ENCODE results near the gene MYOZ3.

Gene MYOZ3, protein sequence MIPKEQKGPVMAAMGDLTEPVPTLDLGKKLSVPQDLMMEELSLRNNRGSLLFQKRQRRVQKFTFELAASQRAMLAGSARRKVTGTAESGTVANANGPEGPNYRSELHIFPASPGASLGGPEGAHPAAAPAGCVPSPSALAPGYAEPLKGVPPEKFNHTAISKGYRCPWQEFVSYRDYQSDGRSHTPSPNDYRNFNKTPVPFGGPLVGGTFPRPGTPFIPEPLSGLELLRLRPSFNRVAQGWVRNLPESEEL

DNA sequence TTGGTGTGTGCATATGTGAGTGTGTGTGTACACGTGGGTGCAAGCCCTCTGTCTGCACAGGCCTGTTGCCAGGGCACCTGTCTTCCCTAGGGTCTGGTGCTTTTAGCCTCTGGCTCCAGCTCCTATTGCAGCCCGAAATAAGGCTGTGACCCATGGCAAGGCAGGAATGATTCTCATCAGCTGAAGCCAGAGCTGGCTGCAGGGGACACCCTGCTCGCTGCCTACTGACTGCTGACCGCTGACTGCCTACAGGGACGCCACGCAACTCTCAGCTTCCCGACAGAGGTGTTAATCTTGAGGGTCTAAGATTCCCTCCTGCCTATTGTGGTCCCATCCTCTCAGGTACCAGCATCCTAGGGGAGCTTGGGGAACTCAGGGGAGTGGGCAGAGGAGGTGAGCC is at the start of gene MYOZ3:
MYOZ3 (plus strand) TSS at position 166 of the 400 bp plus-strand sequence. CDS start 1,691 bp downstream, outside the sequence.
- DNase-seq (ENCODE audit: low spot score) = no peak

DNA sequence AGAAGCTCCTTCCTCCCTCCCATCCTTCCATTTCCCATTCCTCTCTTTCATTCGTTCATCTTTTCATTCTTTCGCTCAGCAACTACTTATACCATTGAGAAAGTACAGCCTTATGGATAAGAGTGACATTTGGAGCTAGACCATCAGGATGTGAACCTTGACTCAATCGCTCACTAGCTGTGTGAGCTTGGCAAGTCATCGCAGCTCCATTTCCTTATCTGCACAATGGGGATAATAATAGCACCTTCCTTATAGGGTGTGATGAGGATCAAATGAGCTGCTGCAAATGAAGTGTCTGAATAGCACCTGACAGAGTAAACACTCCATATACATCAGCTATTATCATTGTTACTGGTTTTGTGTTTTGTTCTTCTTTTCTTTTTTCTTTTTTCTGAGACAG is 48.6 kb upstream of the MYOZ3 start:
- no peak for DNase-seq (ENCODE audit: low spot score)

DNA sequence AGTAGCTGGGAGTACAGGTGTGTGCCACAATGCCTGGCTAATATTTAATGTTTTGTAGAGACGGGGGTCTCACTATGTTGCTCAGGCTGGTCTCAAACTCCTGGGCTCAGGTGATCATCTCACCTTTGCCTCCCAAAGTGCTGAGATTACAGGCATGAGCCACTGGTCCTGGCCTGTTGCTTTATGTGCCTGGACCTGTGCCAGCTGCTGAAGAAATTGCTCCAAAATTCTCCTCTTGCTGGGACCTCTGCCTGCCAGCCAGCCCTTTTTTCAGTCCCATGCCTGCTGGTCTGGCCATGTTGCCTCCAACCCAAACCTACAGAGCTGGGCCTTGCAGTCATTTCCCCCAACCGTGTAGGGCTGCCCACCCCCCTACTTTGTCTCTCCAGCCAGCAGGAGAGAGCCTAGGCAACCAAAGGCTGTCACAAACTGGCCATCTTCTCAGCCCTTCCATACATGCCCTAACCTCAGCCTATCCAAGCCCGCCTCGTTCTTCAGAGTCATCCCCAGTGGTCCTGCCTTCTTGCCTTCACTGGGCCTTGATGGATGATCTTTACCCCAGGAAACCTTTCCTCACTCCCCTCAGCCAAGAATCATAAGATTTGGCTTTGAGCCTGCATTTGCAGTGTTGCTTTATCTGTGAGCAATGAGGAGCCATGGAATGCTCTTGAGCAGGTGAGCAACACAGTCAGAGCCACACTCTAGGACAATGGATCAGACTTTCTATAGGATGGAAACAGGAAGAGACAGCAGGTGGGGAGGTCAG is 48.0 kb upstream of the MYOZ3 start:
- no peak for DNase-seq (ENCODE audit: low spot score)

DNA sequence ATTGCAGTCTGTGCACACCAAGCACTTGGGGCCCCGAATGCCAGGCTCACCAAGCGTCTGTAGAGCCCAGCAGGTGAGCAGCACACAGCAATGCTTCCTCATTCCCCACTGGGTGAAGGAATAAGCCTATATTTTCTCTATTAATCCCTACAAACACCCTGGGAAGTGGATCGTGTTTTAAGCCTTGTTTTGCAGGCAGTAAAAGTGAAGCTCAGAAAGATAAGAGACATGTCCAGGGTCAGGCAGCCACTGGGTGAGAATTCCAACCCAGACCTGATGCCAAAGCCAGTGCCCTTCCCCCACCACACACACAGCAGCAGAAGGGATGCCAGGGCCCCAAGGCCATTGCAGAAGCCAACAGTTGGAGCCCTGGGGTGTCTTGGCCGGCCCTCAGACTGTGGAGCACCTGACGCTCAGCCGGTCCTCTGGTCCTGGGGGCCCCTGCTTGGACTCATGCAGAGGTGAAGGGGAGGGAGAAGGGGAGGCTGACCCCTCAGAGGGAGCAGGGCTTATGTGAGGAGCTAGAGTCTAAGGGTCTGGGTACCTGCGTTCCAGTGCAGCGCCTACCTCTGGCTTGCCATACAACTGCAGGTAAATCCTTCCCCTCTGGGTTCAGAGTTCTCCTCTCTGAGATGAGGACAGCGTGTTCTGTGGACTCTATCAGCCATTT is 46.9 kb upstream of the MYOZ3 start:
- no peak for DNase-seq (ENCODE audit: low spot score)

DNA sequence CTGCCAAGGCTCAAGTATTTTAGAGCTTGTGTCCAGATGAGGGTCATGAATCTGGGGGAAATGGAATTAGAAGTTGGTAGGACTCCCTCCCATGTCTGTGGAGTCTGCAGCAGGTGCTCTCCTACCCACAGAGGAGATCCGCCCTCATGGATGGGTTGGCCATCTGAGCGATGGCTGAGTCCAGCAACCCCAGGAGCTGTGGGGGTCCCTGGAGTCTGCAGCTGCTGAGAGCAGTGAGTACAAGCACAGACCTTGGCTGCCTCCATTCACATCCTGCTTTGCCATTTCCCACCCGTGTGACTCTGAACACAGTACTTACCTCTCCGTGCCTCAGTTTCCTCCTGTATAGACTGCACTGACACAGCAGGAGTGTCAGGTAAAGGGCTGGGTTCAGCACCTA is 46.4 kb upstream of the MYOZ3 start:
- DNase-seq (ENCODE audit: low spot score) = no peak

DNA sequence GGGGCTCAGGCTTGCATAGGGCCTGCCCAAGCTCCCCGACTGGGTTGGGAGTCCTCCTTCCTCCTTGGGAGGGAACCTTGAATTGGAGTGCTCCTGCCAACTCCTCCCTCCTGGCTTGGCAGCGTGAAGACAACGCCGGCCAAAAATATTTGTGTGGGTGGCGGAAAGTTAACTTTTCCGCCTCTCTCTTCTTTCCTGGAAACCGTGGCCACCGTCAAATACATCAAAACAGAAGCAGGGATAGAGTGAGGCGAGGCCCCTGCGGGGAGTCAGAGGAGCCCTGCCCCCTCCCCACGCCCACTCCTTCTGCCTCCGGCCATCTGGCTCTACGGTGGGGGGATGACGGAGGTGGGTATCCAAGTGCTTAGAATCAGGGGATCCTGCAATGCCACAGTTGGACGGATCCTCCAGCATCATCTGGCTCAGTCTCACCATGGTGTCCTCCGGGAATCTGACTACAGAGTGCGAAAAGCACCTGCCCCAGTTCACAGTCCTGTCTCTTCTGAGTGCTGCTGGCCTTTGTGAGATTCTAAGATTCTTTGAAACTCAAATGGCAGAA is 45.8 kb upstream of the MYOZ3 start:
- no peak for DNase-seq (ENCODE audit: low spot score)

DNA sequence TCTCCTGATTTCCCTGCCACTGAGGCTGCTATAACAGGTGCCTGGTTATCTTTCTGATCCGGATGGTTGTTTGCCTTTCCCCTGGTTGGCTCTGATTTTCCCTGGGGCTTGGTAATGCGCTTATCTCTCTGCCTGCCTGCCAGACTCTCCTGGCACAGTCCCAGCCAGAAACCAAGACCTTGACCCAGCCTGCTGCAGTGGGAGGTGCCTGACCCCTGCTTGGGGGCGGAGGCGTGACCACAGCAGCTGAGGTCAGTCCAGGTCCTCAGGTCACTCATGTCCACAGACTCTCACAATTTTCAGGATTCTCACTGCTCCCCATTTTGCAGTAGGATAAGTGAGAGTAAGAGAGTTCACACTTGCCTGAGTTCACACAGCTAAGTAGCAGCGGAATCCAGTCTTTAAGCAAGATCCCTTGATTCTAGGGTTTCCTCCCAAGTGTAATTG is 45.0 kb upstream of the MYOZ3 start:
- DNase-seq (ENCODE audit: low spot score) = no peak

DNA sequence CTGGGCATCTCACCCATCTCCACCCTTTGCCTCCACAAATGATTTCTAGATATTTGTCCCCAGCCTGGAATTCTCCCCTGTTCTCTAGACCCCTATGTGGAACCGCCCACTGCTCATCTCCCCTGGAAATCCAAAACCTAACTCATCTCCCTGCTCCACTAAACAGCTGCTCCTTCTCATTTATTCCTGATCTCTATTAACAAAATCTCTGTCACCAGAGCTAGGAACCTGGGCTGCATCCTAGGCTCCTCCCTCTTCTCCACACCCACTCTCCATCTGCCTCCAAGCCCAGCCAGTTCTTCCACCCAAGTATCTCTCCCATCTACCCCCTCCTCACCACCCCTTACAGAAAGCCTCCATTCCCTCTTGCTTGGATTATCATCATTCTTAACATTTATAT is 44.5 kb upstream of the MYOZ3 start:
- DNase-seq (ENCODE audit: low spot score) = no peak

DNA sequence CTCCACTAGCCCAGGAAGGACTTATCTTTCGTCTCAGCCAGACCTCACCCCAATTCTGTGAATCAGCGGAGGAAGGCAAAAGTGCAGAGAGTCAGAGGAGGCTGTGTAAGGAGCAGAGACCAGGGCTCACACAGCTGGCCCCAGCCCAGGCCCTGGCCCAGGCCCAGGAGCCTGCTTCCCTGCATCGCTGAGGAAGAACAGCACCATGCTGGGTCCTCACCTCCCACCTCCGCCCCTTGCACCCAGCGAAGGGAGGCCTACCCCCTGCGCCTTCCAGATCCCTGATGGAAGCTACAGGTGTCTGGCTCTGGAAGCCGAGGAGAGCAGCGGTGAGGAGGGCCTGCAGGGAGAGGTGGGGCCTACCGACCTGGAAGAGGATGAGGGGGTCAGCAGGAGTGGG is 42.9 kb upstream of the MYOZ3 start:
- DNase-seq (ENCODE audit: low spot score) = no peak

DNA sequence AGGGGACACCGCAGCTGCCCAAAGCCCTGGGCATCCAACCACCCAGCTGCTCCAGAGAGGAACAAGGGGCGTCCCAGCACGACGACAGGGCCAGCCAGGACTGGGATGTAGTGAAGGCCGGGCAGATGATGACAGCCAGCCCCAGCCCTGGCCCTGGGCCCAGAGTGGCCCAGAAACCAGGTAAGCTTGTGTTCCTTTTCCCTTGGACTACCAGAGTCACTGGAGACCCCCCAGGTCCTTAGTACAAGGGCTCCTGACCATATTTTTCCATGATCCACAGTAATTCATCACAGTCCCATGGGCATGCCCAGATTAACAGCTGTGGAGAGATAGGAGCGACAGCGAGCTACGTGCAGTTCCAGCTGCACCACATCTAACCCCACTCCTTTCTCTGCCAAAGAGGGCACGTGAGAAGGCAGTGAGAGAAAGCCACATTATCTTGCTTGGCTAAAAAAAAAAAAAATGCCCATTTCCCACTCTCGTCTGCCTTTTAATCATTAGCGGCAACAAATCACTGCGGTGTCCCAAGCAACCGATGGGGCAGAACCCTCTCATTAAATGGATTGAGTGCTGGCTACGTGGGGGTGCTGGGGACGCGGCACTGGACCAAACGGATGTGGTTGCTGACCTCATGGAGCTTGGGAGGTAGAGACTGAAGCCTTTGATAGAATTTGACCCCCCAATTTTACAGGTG is 42.3 kb upstream of the MYOZ3 start:
- no peak for DNase-seq (ENCODE audit: low spot score)

DNA sequence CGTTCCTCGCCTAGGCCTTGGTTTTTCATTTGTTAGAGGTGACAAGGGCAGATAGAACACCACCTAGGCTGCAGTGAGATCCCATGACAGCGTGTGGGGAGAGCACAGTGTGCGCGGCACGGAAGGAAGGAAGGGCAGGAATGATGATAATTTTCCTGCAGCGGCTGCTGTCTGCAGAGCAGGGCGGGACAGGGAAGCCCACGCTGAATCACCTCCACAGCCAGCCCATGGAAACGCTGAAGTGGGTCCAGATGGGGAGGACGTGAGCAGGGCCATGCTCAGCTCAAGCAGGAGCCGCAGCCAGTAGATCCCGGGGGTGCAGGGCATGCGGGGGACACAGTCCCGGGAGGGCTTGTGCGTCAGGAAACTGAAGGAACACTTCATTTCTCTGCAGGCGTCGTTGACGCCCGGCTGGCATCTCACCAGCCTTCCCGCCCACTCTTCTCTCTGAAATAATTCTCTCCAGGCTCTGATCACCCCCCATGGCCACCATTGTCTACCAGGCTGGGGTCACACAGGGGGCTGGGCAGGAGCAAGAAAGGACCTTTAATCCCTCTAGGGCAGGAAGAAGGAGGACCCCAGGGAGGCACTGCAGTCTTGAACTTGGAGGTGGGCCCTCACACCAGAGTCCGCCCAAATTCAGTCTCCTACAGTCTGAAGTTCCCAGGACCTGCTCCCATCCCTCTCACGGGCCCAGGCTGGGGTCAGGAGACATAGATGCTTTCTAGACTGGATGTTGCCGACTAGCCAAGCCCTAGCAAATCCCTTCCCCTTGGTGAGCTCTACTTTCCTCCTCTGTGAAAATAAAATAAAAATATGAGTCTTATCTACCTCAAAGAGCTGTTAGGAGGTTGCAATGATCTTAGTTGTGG is 41.5 kb upstream of the MYOZ3 start:
- DNase-seq (ENCODE audit: low spot score) = no peak

DNA sequence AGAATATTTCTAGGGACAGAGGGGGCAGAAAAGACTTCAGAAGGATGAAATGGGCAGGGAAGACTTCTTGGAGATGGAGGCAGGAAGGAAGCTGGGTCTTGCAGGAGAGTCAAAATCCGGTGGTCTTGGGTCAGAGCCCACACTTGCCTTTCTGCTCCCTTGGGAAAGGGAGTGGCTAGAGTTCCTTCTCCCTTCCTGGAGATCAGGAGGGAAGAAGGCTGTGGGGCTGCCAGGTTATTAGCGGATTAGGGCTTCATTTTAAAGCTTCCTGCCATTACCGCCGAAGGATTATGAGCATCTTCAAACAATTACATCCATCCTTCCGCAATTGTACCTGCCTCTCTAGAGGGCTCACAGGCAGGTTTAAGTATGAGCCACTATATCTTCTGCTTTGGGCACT is 39.8 kb upstream of the MYOZ3 start:
- DNase-seq (ENCODE audit: low spot score) = no peak

DNA sequence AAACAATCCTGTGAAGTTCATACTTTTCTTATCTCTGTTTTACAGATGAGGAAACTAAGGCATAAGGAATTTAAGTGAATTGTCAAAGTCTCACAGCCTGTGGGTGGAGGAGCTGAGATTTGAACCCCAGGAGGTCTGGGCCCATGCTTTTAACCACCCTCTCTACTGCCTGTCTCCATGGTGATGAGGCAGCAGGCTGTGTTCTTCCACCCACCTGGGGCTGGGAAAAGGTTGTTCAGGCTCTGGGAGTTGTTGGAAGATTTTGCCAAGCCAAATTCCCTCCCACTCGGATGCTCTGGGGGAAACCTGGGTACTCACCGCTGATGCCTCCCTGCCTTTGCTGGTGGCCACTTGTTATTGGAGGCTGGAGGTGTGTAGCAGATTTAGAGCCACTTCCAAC is 38.9 kb upstream of the MYOZ3 start:
- no peak for DNase-seq (ENCODE audit: low spot score)

DNA sequence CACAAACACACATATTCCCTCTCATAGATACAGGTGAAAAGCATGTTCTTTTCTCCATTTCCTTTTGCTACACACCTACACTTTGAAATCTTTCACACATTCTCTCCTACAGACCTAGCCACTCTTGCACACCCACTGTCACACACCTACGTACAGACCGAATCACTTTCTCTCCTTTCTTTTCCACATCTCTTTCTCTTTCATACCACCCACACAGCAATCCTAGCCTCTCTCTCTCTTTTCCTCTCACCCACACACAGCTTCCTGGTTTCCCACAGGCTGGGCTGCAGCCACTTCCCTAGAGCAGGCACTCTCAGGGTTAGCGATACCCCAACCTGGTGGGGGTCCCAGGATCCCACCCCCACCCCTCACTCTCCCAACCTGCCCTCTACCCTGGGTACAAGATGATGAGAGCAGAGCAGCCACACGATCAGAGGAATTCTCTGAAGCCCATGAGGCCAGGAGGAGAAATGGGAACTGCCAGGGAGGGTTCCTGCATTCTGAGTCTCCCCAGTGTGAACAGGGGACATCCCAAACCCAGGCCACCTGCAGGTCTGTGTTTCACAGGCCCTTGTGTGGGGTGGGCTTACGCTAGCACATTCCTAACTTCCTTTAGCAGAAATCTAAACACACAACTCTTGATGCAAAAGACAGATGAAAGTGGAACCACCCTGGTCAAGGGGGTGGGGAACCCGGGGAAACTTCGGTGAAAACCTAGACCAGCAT is 37.7 kb upstream of the MYOZ3 start:
- DNase-seq (ENCODE audit: low spot score) = no peak

DNA sequence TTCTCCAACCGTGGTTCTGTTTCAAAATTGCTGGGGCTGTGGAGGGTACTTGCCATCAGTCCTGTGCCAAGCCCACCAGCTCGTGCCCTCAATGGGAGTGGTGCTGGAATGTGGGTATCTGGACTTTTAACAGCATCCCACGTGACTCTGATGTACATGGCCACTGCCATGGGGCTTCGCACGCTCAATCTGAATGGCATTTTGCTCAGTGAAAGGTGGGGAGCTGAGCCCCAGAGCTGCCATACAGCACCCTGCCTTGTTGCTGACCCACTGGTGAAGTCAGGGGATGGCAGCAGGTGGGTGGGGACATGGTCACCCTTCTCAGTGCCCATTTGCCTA is 37.2 kb upstream of the MYOZ3 start:
- DNase-seq (ENCODE audit: low spot score) = no peak

DNA sequence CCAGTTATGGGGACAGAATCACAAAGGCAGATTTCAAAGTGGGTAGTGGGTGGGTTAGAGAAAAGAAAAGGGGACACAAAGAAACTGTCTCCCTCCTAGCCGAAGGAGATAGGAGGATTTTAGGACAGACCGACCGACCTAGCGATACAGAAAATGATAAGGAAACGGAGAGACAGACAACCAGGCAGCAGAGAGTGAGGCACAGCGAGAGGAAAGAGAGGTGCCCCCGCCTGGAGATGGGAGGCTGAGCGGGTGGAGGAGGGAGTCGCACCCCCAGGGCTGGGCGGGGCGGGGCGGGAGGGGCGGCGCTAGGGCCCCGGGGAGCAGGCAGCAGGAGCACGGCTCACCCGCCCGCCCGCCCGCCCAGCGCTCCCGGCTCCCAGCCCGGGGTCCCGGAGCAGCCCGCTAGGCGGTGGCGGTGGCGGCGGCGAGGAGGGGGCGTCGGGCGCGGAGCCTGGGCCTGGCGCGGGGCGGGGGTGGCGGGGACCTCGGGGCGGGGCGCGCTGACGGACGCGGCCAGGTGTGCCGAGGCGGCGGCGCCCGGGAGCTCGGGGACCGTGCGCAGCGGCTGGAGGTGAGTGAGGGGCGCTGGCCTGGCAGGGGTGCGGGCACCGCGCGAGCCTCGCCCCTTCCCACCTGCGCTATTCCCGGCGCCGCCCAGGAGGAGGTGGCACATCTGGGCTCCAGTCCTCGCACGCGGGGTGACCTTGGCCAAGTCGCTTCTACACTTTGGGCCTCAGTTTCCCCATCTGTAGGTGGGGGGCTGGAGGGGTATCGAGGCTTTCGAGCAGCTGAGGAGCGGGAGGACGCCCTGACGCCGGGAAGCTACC is 36.5 kb upstream of the MYOZ3 start:
- peak; percentile 72 for DNase-seq (ENCODE audit: low spot score)

DNA sequence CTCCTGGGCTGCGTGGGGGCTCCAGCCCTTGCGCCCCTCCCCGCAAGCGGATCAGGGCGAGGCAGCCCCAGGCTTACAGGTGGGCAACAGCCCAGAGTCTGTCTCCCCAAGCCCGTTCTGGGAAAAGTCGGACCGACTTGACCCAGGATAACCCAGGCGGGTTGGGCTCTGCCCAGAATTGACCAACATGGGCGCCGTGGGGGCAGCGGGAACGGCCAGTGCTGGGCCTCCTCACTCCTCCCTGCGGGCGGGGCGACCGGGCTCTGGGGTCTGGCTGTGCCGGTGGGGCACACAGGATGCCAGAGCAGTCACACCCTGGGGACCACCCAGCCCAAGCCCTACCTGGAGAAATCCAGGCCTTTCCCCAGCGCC is 35.9 kb upstream of the MYOZ3 start:
- no peak for DNase-seq (ENCODE audit: low spot score)

DNA sequence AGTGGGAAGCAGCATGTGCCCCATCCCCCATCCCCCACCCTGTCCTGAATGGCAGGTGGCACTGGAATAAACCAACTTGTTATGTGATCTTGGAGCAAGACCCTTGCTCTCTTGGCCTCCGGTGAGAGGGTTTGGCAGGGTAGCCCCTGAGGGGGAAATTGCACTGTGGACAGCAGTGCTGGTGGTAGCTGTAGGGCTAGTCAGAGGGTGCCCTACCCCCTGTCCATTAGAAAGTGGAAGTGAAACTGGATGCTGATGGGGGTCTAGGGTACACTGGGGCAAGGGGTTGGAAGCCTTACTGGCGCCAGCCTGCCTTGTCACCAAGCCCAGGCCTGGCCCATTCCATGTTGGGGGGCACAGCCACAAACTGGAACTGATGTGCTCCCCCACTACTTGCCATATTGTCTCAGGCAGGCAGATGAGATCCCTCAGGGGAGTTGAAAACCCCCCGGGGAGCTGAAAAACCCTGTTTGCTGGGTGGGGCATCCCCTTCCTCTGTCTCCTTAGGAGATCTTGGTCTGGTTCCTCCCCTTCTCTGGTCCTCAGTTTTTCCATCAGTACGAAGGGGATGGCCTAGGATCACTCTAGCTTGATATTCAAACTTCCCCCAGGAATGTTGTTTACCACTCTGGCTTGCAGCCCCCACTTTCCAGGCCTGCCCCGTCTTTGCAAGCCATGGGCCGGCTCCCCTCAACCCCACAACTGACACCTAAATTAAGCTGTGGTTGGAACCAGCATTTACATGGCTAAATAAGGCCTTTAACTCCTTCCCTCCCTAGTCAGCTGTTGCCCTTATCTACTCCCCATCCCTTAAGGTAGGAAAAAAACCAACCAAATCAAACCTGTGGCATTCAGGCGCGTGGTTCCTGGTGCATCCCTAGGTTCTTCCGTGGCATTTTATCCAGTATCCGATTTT is 35.0 kb upstream of the MYOZ3 start:
- no peak for DNase-seq (ENCODE audit: low spot score)

DNA sequence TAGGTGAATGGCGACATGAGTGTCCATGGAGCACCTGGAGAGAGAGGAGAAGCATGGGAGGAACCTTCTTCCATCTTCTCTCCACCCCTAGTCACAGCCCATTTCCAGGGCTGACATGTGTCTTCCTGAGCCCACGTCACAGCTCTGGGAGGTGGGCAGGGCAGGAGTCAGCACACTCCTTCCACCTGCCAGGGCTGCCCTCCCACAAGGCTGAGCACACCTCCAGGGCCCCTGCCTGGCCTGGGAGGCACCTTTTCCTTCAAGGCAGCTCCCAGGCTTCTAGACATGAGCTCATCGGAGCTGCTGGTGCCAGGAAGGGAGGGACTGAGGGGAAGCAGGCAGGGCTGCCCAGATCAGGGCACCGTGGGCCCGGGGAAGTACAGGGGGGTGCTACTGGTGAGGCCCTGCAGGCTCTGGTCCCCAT is 34.2 kb upstream of the MYOZ3 start:
- DNase-seq (ENCODE audit: low spot score) = no peak
